OCI-LY7 (cell line): ENCODE measurements around the gene HSPA6. TPM values are rescaled to one million over a fixed set of nuclear protein-coding genes. Genes with fewer than 3 reads are reported as not detected.

Experiments used
- BruUV-seq: library from RNA; stranded (reverse); fragments of 400-500 nt; replicated peaks from 2 replicates; lab custom pipeline; 2021; lab: Mats Ljungman, UMichigan
- CTCF ChIA-PET: fragments of 300-600 bp; sonication (Branson Sonifier 250); formaldehyde crosslinking; loops from one replicate; lab custom pipeline; 2022; ENCODE audit warnings: antibody characterized with exemption; ENCODE audit not compliant: unreplicated experiment; lab: Charles Lee
- POLR2A ChIA-PET: fragments of 300-600 bp; sonication (Branson Sonifier 250); formaldehyde crosslinking; loops from one replicate; lab custom pipeline; 2022; ENCODE audit warnings: antibody characterized with exemption; lab: Charles Lee
- DNase-seq: peaks from one replicate; pipeline ENCODE4 v3.0.0-alpha.2; 2015; ENCODE audit warnings: low spot score
- H2AFZ ChIP-seq: fragments of 200-600 bp; sonication (generic), shearing (Covaris generic); 2 replicates; pipeline ENCODE4 v1.6.1; 2014; ENCODE audit warnings: mild to moderate bottlenecking, antibody characterized with exemption, low read length, moderate library complexity
- H3K27ac ChIP-seq: fragments of 200-600 bp; sonication (generic); 2 replicates; pipeline ENCODE4 v1.5.1; 2014; ENCODE audit warnings: mixed run types, low read depth, mild to moderate bottlenecking, moderate library complexity, low read length, inconsistent platforms; ENCODE audit not compliant: poor library complexity, severe bottlenecking
- H3K36me3 ChIP-seq: fragments of 200-600 bp; sonication (generic); 2 replicates; pipeline ENCODE4 v1.6.1; 2014; ENCODE audit warnings: mild to moderate bottlenecking, antibody characterized with exemption, low read length, moderate library complexity, mixed read lengths; ENCODE audit not compliant: insufficient read depth
- H3K4me1 ChIP-seq: fragments of 200-600 bp; sonication (generic); 2 replicates; pipeline ENCODE4 v1.5.1; 2014; ENCODE audit warnings: mild to moderate bottlenecking, low read length; ENCODE audit not compliant: insufficient read depth, poor library complexity, severe bottlenecking
- H3K4me2 ChIP-seq: fragments of 200-600 bp; sonication (generic); 2 replicates; pipeline ENCODE4 v1.6.1; 2014; ENCODE audit warnings: mild to moderate bottlenecking, low read length
- H3K4me3 ChIP-seq: fragments of 200-600 bp; sonication (generic); 2 replicates; pipeline ENCODE4 v1.5.1; 2014; ENCODE audit warnings: mild to moderate bottlenecking, low read depth, low read length; ENCODE audit not compliant: poor library complexity, severe bottlenecking
- H3K79me2 ChIP-seq: fragments of 200-600 bp; sonication (generic); 2 replicates; pipeline ENCODE4 v1.6.1; 2016; ENCODE audit warnings: low read depth, mild to moderate bottlenecking, low read length, moderate library complexity, mixed read lengths; ENCODE audit not compliant: insufficient read depth
- H3K9me2 ChIP-seq: fragments of 200-600 bp; sonication (generic); 2 replicates; pipeline ENCODE4 v1.6.1; 2016; ENCODE audit warnings: mild to moderate bottlenecking, low read length, mixed read lengths; ENCODE audit not compliant: insufficient read depth
- H3K9me3 ChIP-seq: fragments of 200-600 bp; sonication (generic); 2 replicates; pipeline ENCODE4 v1.6.1; 2014; ENCODE audit warnings: mild to moderate bottlenecking, mixed run types, low read length, mixed read lengths
- H4K20me1 ChIP-seq: fragments of 200-600 bp; sonication (generic); 2 replicates; pipeline ENCODE4 v1.6.1; 2014; ENCODE audit warnings: mild to moderate bottlenecking, antibody characterized with exemption, low read length, moderate library complexity, mixed read lengths; ENCODE audit not compliant: insufficient read depth
- CTCF ChIP-seq: fragments of 200-600 bp; sonication (generic); conservative IDR thresholded peaks from 2 replicates; pipeline ENCODE4 v1.5.1; 2014; ENCODE audit warnings: mild to moderate bottlenecking, antibody characterized with exemption, low read length, moderate library complexity, mixed read lengths
- EZH2phosphoT487 ChIP-seq: fragments of 200-600 bp; sonication (generic); IDR thresholded peaks from 2 replicates; pipeline ENCODE4 v1.6.1; 2018; ENCODE audit warnings: low read depth, borderline replicate concordance, mild to moderate bottlenecking, mixed run types, antibody characterized with exemption, low read length, moderate library complexity, mixed read lengths
- intact Hi-C: fragments of 100-400 bp; cut with micrococcal nuclease; formaldehyde crosslinking; loops from one replicate; pipeline ENCODE4 v1.10.0; 2022; ENCODE audit not compliant: unreplicated experiment
- total RNA-seq, 2 experiments: library from RNA; depleted of rRNA in 1 of 2; stranded (reverse); fragments of >200 nt in 1 of 2; shearing (Covaris generic) in 1 of 2; gene quantifications; 2 replicates each; pipeline ENCODE4 v1.2.3, GENCODE V29; 2014 to 2022

HSPA6 gene
- total RNA-seq, 2 experiments from 2014 or later = 0.13 TPM; not detected in 1

- Histone ChIP-seq H3K9me2 (no peaks in the 10 kb centered on the region), H3K36me3 (no peaks in the 10 kb centered on the region), H3K4me3 (no peak overlapping the region), H3K27ac (no peak overlapping the region), H3K79me2 (no peaks in the 10 kb centered on the region), H2AFZ (no peak overlapping the region), H3K4me1 (no peaks in the 10 kb centered on the region), H4K20me1 (no peaks in the 10 kb centered on the region), H3K4me2 (no peak overlapping the region), H3K9me3 (no peaks in the 10 kb centered on the region)
- DNase-seq = no peak
- ChIA-PET POLR2A (no interaction called here), CTCF (no interaction called here)
- TF ChIP-seq EZH2phosphoT487 (no peak), CTCF (no peak)
- intact Hi-C loops = no loop called here
- BruUV-seq = no TSS peak
These were observed 25.0 kb upstream of the HSPA6 start for GRCh38 chr1:161499099-161500039.

GRCh38 chr1:161501234-161501633, 23.1 kb upstream of the HSPA6 start:
- no peak for TF ChIP-seq CTCF
- Histone ChIP-seq H2AFZ (no peak overlapping the region), H3K27ac (no peak overlapping the region), H4K20me1 (no peaks in the 10 kb centered on the region), H3K4me2 (no peak overlapping the region), H3K4me1 (peaks cover 10% of the 10 kb centered on the region), H3K9me3 (no peaks in the 10 kb centered on the region), H3K79me2 (no peaks in the 10 kb centered on the region), H3K9me2 (no peaks in the 10 kb centered on the region), H3K36me3 (no peaks in the 10 kb centered on the region), H3K4me3 (no peak overlapping the region)
- BruUV-seq = no TSS peak
- intact Hi-C loops = no loop called here
- CTCF ChIA-PET = no interaction called here
- POLR2A ChIA-PET = interaction anchor here (0.9 kb wide), 1 partner anchor 10 kb away, joined by 3 read pairs; no protein-coding TSS in a partner anchor
- no peak for DNase-seq

GRCh38 chr1:161502181-161502580, 22.2 kb upstream of the HSPA6 start:
- no peak for DNase-seq
- H3K4me3 ChIP-seq = no peak overlapping the region
- no peaks in the 10 kb centered on the region for H3K9me3 ChIP-seq
- H3K79me2 ChIP-seq = no peaks in the 10 kb centered on the region
- H4K20me1 ChIP-seq = no peaks in the 10 kb centered on the region
- H2AFZ ChIP-seq = no peak overlapping the region
- no peak overlapping the region for H3K27ac ChIP-seq
- H3K4me1 ChIP-seq = peaks cover 10% of the 10 kb centered on the region
- no TSS peak for BruUV-seq
- CTCF ChIA-PET = no interaction called here
- no peak for TF ChIP-seq EZH2phosphoT487
- no peak for TF ChIP-seq CTCF
- no peaks in the 10 kb centered on the region for H3K9me2 ChIP-seq
- POLR2A ChIA-PET = interaction anchor here (0.9 kb wide), 1 partner anchor 11 kb away, joined by 3 read pairs; no protein-coding TSS in a partner anchor
- intact Hi-C loops = no loop called here
- H3K4me2 ChIP-seq = no peak overlapping the region
- no peaks in the 10 kb centered on the region for H3K36me3 ChIP-seq
